Psoas muscle (tissue), 8 donors: ENCODE data around the gene SYNPO2. TPM values are rescaled to one million over a fixed set of nuclear protein-coding genes. Genes with fewer than 3 reads are reported as not detected.

Experiments used
- ATAC-seq, 4 donors: fragments of 200-7000 bp; cut with Tn5 transposase; one replicate each; pipeline ENCODE4 v1.9.1; 2020; ENCODE audit warnings: moderate library complexity in 3 of 4, mild to moderate bottlenecking in 2 of 4
- DNase-seq, 2 donors: peaks; one replicate each; pipeline ENCODE4 v3.0.0-alpha.2; 2020
- H3K27ac ChIP-seq: fragments of 200-600 bp; one replicate; pipeline ENCODE4 v1.8.0; 2022
- H3K27me3 ChIP-seq, 3 donors: fragments of 200-600 bp in 1 of 3; one replicate each; pipeline versions ENCODE4 v1.6.1 to v1.8.0; 2013 to 2022; ENCODE audit warnings: low read length in 2 of 3, mild to moderate bottlenecking in 2 of 3, moderate library complexity in 1 of 3; ENCODE audit not compliant: insufficient read depth in 3 of 3
- H3K36me3 ChIP-seq, 2 donors: fragments of 200-600 bp in 1 of 2; one replicate each; pipeline versions ENCODE4 v1.6.1 to v1.8.0; 2013 to 2022; ENCODE audit warnings: low read depth in 1 of 2, mild to moderate bottlenecking in 1 of 2, moderate library complexity in 1 of 2; ENCODE audit not compliant: insufficient read depth in 1 of 2
- H3K4me1 ChIP-seq: fragments of 200-600 bp; one replicate; pipeline ENCODE4 v1.8.0; 2022
- H3K4me3 ChIP-seq: fragments of 200-600 bp; one replicate; pipeline ENCODE4 v1.8.0; 2022; ENCODE audit warnings: mild to moderate bottlenecking
- H3K9me3 ChIP-seq: fragments of 200-600 bp; one replicate; pipeline ENCODE4 v1.8.0; 2022
- WGBS, 3 donors: extraction: QIAGEN DNeasy Blood & Tissue Kit; methylation state at CpG; one replicate each; pipeline versions ENCODE4 v1.1.6 to v1.1.7; 2013; 5-methylcytosine and 5-hydroxymethylcytosine counted together
- intact Hi-C, 2 donors: fragments of 100-400 bp; cut with DNase I; formaldehyde crosslinking; loops; one replicate each; pipeline versions ENCODE4 v1.11.0 to v1.14.2; 2022
- polyA plus RNA-seq, 3 donors: library from polyadenylated mRNA; stranded (reverse); fragments of 200-250 nt; gene quantifications; one replicate each; pipeline ENCODE4 v1.2.3, GENCODE V29; 2013
- total RNA-seq, 4 donors: library from RNA; stranded (reverse); fragmentation: NEBNext Ultra II Directional in 2 of 4; extraction: Animal tissue kit (Norgen Biotek cat#: 25700) in 2 of 4; gene quantifications; one replicate each; pipeline versions ENCODE4 v1.2.1 to v1.2.4, GENCODE V29; 2021 to 2023
- TF ChIP-seq, protein P1 (sequence below): fragments of 200-600 bp; IDR thresholded peaks from one replicate; pipeline ENCODE4 v1.8.0; 2022; ENCODE audit warnings: antibody characterized with exemption
- donor health status: healthy with polysubstance abuse.
- donor health status: DM: no; HTN: no; CAD: no; lungs with moderate emphysema.
- donor health status: Bipolar disorder and iron deficiency.
- donor health status: healthy.
- donor health status: DM: yes; HTN: yes; CAD: no.
- donor health status: DM: no; HTN: no; CAD: no.
- donor health status: DM: no; HTN: no; CAD: no.
- donor health status: DM: yes; HTN: yes; CAD: no.

SYNPO2 gene
- total and polyA plus RNA-seq, 7 donors, result 35.7 to 2,858 (median 1,548) TPM

DNA sequence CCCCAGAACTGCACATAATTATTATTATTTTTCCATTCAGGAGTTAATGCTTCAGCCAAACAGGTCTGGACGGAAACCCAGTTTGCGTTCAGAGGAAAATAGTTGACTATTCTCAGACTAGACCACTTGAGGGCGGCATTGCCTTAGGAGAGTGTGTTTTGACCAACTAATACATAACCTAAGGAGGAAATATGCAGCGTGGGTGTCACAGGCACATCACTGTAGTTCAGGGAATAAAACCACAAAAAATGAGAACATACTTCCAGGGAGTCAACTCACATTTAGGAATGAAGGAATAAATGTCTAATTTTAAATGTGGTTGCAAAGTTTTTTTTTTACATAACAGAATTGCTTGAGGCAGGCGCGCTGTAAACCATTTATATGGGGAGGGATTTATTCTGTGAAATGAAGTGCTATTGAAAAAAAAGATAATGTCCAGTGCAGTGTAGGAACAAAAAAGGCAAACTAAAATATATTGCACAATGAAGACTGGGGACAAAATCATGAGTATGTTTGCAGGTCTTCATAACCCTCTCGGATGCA, 93.3 kb downstream of the SYNPO2 start:
- intact Hi-C loops, result loop anchor here (2.0 to 10.0 kb wide), 8 partner anchors 50 to 473 kb away; partner anchors contain the start of gene USP53 (in 2 of the 2)
- H3K4me1 ChIP-seq, result peaks cover 69% of the 10 kb centered on the region
- TF ChIP-seq, protein P1, sequence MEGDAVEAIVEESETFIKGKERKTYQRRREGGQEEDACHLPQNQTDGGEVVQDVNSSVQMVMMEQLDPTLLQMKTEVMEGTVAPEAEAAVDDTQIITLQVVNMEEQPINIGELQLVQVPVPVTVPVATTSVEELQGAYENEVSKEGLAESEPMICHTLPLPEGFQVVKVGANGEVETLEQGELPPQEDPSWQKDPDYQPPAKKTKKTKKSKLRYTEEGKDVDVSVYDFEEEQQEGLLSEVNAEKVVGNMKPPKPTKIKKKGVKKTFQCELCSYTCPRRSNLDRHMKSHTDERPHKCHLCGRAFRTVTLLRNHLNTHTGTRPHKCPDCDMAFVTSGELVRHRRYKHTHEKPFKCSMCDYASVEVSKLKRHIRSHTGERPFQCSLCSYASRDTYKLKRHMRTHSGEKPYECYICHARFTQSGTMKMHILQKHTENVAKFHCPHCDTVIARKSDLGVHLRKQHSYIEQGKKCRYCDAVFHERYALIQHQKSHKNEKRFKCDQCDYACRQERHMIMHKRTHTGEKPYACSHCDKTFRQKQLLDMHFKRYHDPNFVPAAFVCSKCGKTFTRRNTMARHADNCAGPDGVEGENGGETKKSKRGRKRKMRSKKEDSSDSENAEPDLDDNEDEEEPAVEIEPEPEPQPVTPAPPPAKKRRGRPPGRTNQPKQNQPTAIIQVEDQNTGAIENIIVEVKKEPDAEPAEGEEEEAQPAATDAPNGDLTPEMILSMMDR, result peak; percentile 81
- H3K9me3 ChIP-seq, result no peaks in the 10 kb centered on the region
- DNase-seq (peak in 1 of 2 donors; percentile 60), ATAC-seq (peak; percentile 65 to 74 (median 70))
- 30 to 38% (median 31%) methylated on average over 7 of the region's 7 CpGs for WGBS, 3 donors
- peak overlapping the region; percentile 57 for H3K4me3 ChIP-seq
- no peaks in the 10 kb centered on the region for H3K27me3 ChIP-seq
- no peaks in the 10 kb centered on the region for H3K36me3 ChIP-seq
- H3K27ac ChIP-seq, result peak overlapping the region; percentile 95

DNA sequence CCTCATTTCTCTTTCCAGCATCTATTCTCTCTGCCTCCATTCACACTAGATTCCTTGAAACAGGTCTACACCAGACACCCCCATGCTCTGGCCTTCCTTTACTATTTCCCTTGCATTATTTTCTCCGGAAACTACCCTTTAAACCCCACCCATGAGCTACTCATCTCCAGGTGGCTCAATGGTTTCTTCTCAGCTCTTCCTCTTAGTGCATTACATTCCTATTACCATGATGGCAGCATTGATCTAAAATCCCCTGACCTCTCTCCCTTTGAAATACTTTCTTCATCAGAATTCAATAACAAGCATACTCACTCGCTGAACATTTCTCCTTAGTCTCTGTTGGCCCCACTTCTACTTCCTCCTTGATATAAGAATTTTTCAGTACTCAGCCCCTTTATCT, 94.6 kb downstream of the SYNPO2 start:
- no peaks in the 10 kb centered on the region for H3K36me3 ChIP-seq
- DNase-seq (no peak), ATAC-seq (no peak)
- H3K27me3 ChIP-seq, result no peaks in the 10 kb centered on the region
- H3K27ac ChIP-seq, result peak overlapping the region; percentile 95
- peak overlapping the region; percentile 57 for H3K4me3 ChIP-seq
- intact Hi-C loops, result loop anchor here (2.0 to 10.0 kb wide), 7 partner anchors 49 to 472 kb away; partner anchors contain the start of gene USP53 (in 2 of the 2)
- TF ChIP-seq, protein P1, result no peak
- H3K4me1 ChIP-seq, result peaks cover 81% of the 10 kb centered on the region
- no peaks in the 10 kb centered on the region for H3K9me3 ChIP-seq
- 80 to 96% (median 92%) methylated on average over 2 of the region's 2 CpGs for WGBS, 3 donors

DNA sequence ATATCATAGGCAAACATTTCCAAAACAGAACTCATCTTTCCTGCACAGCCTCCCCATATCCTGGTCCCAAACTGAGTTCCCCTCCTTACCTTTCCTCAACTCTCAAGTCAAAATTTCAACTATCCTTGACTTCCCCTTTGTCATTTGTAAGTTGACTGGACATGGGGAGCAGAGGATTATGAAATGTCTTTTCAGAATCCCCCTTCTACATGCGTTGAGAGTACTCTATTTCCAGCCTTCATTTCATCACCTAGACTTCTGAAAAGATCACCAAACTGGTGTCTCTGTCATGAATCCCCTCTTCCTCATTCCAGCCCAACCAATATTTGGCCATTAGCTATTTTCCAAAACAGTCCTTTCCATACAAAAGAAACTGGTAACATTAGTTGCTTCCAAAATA, 95.2 kb downstream of the SYNPO2 start:
- no peak for ATAC-seq

DNA sequence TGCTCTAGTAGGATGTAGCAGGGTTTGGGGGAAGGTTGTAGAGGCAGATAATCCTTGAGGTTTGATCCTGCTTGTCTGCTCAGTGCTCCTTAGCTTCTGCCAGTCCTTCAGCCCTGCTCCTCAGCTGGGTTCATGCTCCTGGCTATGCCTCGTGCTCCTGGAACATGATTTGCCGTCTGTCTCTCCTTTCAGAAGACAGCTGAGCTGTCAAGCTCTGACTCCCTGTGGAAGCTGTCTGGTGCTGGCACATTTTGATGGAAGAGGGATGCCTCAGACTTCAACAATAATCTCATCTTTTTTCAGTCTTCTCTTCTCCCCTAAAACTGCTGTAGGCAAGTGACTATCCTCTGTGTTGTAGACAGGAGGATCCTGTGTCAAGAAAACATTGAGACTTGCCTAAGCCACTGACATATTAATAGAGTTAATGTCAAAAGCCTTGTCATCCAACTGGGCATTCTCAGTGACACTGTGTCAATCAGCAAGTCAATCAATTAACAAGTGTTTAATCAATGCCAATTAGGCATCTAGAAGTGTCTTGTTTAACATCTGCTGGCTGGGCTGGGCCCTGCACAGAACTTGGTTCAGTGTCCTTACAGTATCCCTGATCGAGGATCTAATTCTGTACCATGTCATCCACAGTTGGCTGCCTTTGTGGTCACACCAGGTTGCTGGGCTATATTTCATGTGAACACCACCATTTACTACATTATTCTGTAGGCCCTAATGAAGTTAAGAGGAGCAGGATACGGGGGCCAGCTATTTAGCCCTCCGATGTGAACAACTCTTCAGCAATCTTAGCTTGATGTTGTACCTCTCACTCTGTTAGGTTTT, 96.7 kb downstream of the SYNPO2 start:
- peaks cover 88% of the 10 kb centered on the region for H3K4me1 ChIP-seq
- 31 to 53% (median 34%) methylated on average over 5 of the region's 5 CpGs for WGBS, 3 donors

More for the DNA sequence above, 95.2 kb downstream of the SYNPO2 start:
- no peaks in the 10 kb centered on the region for H3K9me3 ChIP-seq
- peak overlapping the region; percentile 95 for H3K27ac ChIP-seq
- peaks cover 87% of the 10 kb centered on the region for H3K4me1 ChIP-seq
- peak overlapping the region; percentile 57 for H3K4me3 ChIP-seq
- H3K27me3 ChIP-seq, result no peaks in the 10 kb centered on the region
- 27 to 63% (median 45%) methylated on average over 1 of the region's 1 CpG for WGBS, 3 donors
- no peaks in the 10 kb centered on the region for H3K36me3 ChIP-seq
- TF ChIP-seq, protein P1, result no peak
- DNase-seq, result no peak
- intact Hi-C loops, result loop anchor here (2.0 to 10.0 kb wide), 7 partner anchors 48 to 471 kb away; partner anchors contain the start of gene USP53 (in 2 of the 2)

More for the DNA sequence above, 96.7 kb downstream of the SYNPO2 start:
- Histone ChIP-seq H3K27ac (peak overlapping the region; percentile 95), H3K36me3 (no peaks in the 10 kb centered on the region), H3K27me3 (no peaks in the 10 kb centered on the region), H3K9me3 (no peaks in the 10 kb centered on the region), H3K4me3 (peak overlapping the region; percentile 57)
- intact Hi-C loops, result loop anchor here in 1 of 2 donors (10.0 kb wide), 3 partner anchors 159 to 469 kb away; partner anchors contain the start of gene USP53
- TF ChIP-seq, protein P1, result no peak
- DNase-seq (peak in 1 of 2 donors; percentile 72), ATAC-seq (peak; percentile 57 to 70 (median 64))
